ENCODE measurements around the gene RXRG. TPM values are rescaled to one million over a fixed set of nuclear protein-coding genes. Genes with fewer than 3 reads are reported as not detected.

The RXRG gene
- 1.5 TPM for polyA plus RNA-seq
- long read RNA-seq, donor 1, partial matches to known transcripts: 0 of 2 reads
- long read RNA-seq, donor 1, other reads (novel, unspliced or antisense): 0 of 2 reads
- long read RNA-seq, donor 2, partial matches to known transcripts: 0 of 1 reads
- long read RNA-seq, donor 2, other reads (novel, unspliced or antisense): 0 of 1 reads
- long read RNA-seq, donor 3: 0 reads
- long read RNA-seq, donor 4: 0 reads
- long read RNA-seq, donor 5, partial matches to known transcripts: 0 of 1 reads
- long read RNA-seq, donor 5, other reads (novel, unspliced or antisense): 0 of 1 reads
- long read RNA-seq, donor 6, partial matches to known transcripts: 0 of 1 reads
- long read RNA-seq, donor 6, other reads (novel, unspliced or antisense): 0 of 1 reads
- long read RNA-seq, donor 7: 0 reads
- long read RNA-seq, donor 8, partial matches to known transcripts: 0 of 2 reads
- long read RNA-seq, donor 8, other reads (novel, unspliced or antisense): 0 of 2 reads
- long read RNA-seq, donor 9: 0 reads
- long read RNA-seq, donor 10, partial matches to known transcripts: 0 of 1 reads
- long read RNA-seq, donor 10, other reads (novel, unspliced or antisense): 0 of 1 reads
- long read RNA-seq, donor 11: 0 reads

DNA sequence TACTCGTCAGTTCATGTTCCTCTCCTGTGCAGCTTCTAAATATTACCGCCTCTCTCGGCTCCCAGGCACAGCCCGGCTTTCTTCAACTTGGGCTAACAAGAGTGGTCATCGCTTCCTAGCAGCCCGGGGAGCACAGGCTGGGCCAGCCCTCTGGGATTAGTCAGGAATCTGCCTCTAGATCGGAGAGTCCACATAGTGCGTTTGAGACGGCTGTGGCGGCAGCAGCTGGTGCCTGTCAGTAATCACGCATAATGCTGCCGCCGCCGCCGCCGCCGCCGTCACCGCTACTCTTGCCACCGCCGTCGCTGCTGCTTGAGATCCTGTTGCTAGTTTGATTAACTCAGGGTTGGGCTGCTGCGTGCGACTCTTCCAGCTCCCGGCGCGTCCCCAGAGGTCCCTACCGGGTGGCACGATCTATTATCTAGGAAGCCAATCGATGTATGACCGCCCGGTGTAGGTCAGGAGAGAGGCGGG is at the start of gene RXRG:
TSS of gene RXRG (minus strand) at position 230 of the 474 bp plus-strand sequence. CDS start 233 bp downstream, outside the sequence.
- DNase-seq: peak in 1 of 2 donors; percentile 29

DNA sequence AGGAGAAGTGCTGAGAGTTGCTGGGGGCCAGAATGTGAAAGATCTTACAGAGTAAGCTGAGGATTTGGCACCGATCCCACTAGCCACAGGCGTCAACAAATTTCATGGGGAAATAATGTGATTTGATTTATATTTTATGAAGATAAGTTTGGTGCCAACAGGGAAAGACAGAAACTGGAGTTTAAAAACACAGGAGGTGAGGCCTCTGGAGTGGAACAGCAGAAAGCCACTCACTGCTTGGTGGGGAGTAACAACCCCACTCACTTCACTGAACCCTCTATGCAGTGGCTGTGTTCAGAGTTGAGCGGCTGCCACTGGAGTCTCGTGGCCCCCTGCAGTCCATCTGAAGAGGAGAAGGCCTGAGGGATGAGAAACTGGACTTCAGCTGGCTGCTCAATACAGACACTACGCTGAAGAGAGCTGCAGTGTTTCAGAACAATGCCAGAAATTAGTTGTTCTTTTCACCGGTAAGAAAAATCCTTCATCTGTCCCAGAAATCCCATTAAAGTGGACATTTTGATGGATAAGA is 48.0 kb upstream of the RXRG start:
- DNase-seq: no peak
- Histone ChIP-seq H3K9me3 (ENCODE audit: control insufficient read depth, low read depth, low read length) (no peaks in the 10 kb centered on the region), H3K4me1 (ENCODE audit: control insufficient read depth, insufficient read depth, low read length) (no peaks in the 10 kb centered on the region), H3K36me3 (ENCODE audit: control insufficient read depth, insufficient read depth, low read length) (no peaks in the 10 kb centered on the region), H3K27ac (ENCODE audit: low read length) (no peak overlapping the region), H3K27me3 (ENCODE audit: control insufficient read depth, insufficient read depth, low read length) (no peaks in the 10 kb centered on the region), H3K4me3 (ENCODE audit: low read length) (no peak overlapping the region)
- 100% methylated on average over 1 of the region's 6 CpGs for WGBS (ENCODE audit: insufficient coverage, low lambda C conversion rate)

More for the DNA sequence above, at the start of gene RXRG:
- H3K27ac ChIP-seq (ENCODE audit: low read length): no peak within 1 kb of the TSS
- H3K9me3 ChIP-seq (ENCODE audit: control insufficient read depth, low read depth, low read length): no peaks in the 10 kb centered on the region
- peak within 1 kb of the TSS; percentile 10 for H3K4me3 ChIP-seq (ENCODE audit: low read length)
- no peaks in the 10 kb centered on the region for H3K4me1 ChIP-seq (ENCODE audit: control insufficient read depth, insufficient read depth, low read length)
- no CpG with 5 or more reads among the region's 33 CpGs for WGBS (ENCODE audit: insufficient coverage, low lambda C conversion rate)
- no peaks in the 10 kb centered on the region for H3K36me3 ChIP-seq (ENCODE audit: control insufficient read depth, insufficient read depth, low read length)
- peaks cover 61% of the 10 kb centered on the region for H3K27me3 ChIP-seq (ENCODE audit: control insufficient read depth, insufficient read depth, low read length)

- H3K4me1 ChIP-seq (ENCODE audit: control insufficient read depth, insufficient read depth, low read length): no peaks in the 10 kb centered on the region
- H3K4me3 ChIP-seq (ENCODE audit: low read length): no peak overlapping the region
- DNase-seq: no peak
- no peak overlapping the region for H3K27ac ChIP-seq (ENCODE audit: low read length)
- H3K36me3 ChIP-seq (ENCODE audit: control insufficient read depth, insufficient read depth, low read length): no peaks in the 10 kb centered on the region
- 90% methylated on average over 2 of the region's 5 CpGs for WGBS (ENCODE audit: insufficient coverage, low lambda C conversion rate)
- H3K27me3 ChIP-seq (ENCODE audit: control insufficient read depth, insufficient read depth, low read length): no peaks in the 10 kb centered on the region
- H3K9me3 ChIP-seq (ENCODE audit: control insufficient read depth, low read depth, low read length): no peaks in the 10 kb centered on the region
Measured at GRCh38 chr1:165490175-165490574, 45.2 kb upstream of the RXRG start.

DNA sequence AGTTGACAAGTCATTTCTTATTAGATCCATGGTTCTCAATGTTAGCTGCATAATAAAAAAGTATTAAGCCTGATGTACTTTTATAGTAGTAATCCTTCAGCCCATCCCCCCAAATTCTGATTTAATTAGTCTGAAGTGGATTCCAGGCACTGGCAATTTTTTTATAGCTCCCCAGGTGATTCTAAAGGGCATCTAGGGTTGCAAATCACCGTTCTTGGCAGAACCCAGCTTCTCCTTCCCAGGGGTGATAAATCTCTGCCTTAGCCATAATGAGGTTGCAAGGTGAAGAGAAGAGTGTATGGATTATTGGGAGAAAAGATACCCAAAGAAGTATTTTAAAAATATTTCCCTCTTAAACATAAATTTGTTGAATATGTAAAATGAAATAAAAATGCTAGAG is 43.0 kb upstream of the RXRG start:
- no peak overlapping the region for H3K27ac ChIP-seq (ENCODE audit: low read length)
- H3K4me1 ChIP-seq (ENCODE audit: control insufficient read depth, insufficient read depth, low read length): no peaks in the 10 kb centered on the region
- no peaks in the 10 kb centered on the region for H3K36me3 ChIP-seq (ENCODE audit: control insufficient read depth, insufficient read depth, low read length)
- no peak overlapping the region for H3K4me3 ChIP-seq (ENCODE audit: low read length)
- H3K9me3 ChIP-seq (ENCODE audit: control insufficient read depth, low read depth, low read length): no peaks in the 10 kb centered on the region
- WGBS (ENCODE audit: insufficient coverage, low lambda C conversion rate): no CpG with 5 or more reads among the region's 1 CpG
- H3K27me3 ChIP-seq (ENCODE audit: control insufficient read depth, insufficient read depth, low read length): no peaks in the 10 kb centered on the region
- no peak for DNase-seq

DNA sequence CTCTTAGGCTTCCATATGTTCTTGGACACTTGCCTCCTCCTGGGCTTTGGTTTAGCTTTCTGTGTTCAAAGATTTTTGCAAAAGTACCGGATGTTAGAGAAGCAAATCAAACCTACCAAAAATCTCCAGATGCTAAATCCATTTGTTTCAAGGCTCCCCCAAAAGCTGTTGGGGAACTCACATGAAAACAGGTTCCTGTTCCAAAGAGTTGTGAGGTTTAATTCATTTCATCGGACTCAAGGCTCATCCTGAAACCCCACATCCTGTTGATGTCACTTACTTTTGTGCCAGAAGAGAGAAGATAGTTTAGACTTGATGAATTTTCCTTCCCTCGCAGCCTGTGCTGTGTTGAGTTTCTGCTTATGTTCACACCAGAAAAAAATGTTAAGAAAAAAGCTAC is 41.7 kb upstream of the RXRG start:
- Histone ChIP-seq H3K36me3 (ENCODE audit: control insufficient read depth, insufficient read depth, low read length) (no peaks in the 10 kb centered on the region), H3K9me3 (ENCODE audit: control insufficient read depth, low read depth, low read length) (no peaks in the 10 kb centered on the region), H3K27ac (ENCODE audit: low read length) (no peak overlapping the region), H3K27me3 (ENCODE audit: control insufficient read depth, insufficient read depth, low read length) (no peaks in the 10 kb centered on the region), H3K4me3 (ENCODE audit: low read length) (no peak overlapping the region), H3K4me1 (ENCODE audit: control insufficient read depth, insufficient read depth, low read length) (no peaks in the 10 kb centered on the region)
- WGBS (ENCODE audit: insufficient coverage, low lambda C conversion rate): no CpG with 5 or more reads among the region's 3 CpGs
- DNase-seq: peak in 1 of 2 donors; percentile 12

- WGBS (ENCODE audit: insufficient coverage, low lambda C conversion rate): no CpG with 5 or more reads among the region's 5 CpGs
Measured at GRCh38 chr1:165485716-165486115, 40.8 kb upstream of the RXRG start.

DNA sequence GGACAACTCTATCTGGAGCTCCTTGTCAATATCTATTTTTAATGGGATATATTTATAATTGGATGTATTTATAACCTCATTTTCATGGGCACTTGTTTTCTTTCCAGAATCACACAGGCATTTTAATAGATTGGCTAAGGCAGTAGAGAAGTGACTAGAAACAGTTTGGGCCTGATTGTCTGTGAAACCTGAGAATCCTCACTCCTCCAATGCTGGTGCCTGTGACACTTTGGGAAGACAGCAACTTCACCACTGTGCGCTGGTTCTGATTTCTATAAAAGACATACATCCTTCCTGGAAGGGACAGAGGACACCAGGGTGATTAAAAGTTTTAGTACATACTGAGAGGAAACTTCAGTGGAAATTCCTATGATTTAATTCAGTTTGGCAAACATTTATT is 39.6 kb upstream of the RXRG start:
- Histone ChIP-seq H3K27me3 (ENCODE audit: control insufficient read depth, insufficient read depth, low read length) (no peaks in the 10 kb centered on the region), H3K4me1 (ENCODE audit: control insufficient read depth, insufficient read depth, low read length) (no peaks in the 10 kb centered on the region), H3K27ac (ENCODE audit: low read length) (no peak overlapping the region), H3K4me3 (ENCODE audit: low read length) (no peak overlapping the region), H3K9me3 (ENCODE audit: control insufficient read depth, low read depth, low read length) (no peaks in the 10 kb centered on the region), H3K36me3 (ENCODE audit: control insufficient read depth, insufficient read depth, low read length) (no peaks in the 10 kb centered on the region)
- DNase-seq: no peak
- no CpG with 5 or more reads among the region's 1 CpG for WGBS (ENCODE audit: insufficient coverage, low lambda C conversion rate)

More at GRCh38 chr1:165485716-165486115, 40.8 kb upstream of the RXRG start:
- Histone ChIP-seq H3K9me3 (ENCODE audit: control insufficient read depth, low read depth, low read length) (no peaks in the 10 kb centered on the region), H3K4me1 (ENCODE audit: control insufficient read depth, insufficient read depth, low read length) (no peaks in the 10 kb centered on the region), H3K27ac (ENCODE audit: low read length) (no peak overlapping the region), H3K36me3 (ENCODE audit: control insufficient read depth, insufficient read depth, low read length) (no peaks in the 10 kb centered on the region), H3K27me3 (ENCODE audit: control insufficient read depth, insufficient read depth, low read length) (no peaks in the 10 kb centered on the region), H3K4me3 (ENCODE audit: low read length) (no peak overlapping the region)
- no peak for DNase-seq

DNA sequence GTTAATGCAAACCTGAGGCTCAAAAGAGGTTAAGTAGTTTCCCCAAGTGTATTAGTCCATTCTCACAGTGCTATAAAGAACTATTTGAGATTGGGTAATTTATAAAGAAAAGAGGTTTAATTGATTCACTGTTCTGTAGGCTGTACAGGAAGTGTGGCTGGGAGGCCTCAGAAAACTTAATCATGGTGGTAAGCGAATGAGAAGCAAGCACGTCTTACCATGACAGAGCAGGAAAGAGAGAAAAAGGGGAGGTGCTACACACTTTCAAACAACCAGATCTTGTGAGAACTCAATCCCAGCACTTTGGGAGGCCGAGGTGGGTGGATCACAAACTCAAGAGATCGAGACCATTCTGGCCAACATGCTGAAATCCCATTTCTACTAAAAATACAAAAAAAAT is 38.5 kb upstream of the RXRG start:
- Histone ChIP-seq H3K27me3 (ENCODE audit: control insufficient read depth, insufficient read depth, low read length) (no peaks in the 10 kb centered on the region), H3K27ac (ENCODE audit: low read length) (no peak overlapping the region), H3K4me1 (ENCODE audit: control insufficient read depth, insufficient read depth, low read length) (no peaks in the 10 kb centered on the region), H3K36me3 (ENCODE audit: control insufficient read depth, insufficient read depth, low read length) (no peaks in the 10 kb centered on the region), H3K4me3 (ENCODE audit: low read length) (no peak overlapping the region), H3K9me3 (ENCODE audit: control insufficient read depth, low read depth, low read length) (no peaks in the 10 kb centered on the region)
- no peak for DNase-seq
- WGBS (ENCODE audit: insufficient coverage, low lambda C conversion rate): no CpG with 5 or more reads among the region's 4 CpGs

DNA sequence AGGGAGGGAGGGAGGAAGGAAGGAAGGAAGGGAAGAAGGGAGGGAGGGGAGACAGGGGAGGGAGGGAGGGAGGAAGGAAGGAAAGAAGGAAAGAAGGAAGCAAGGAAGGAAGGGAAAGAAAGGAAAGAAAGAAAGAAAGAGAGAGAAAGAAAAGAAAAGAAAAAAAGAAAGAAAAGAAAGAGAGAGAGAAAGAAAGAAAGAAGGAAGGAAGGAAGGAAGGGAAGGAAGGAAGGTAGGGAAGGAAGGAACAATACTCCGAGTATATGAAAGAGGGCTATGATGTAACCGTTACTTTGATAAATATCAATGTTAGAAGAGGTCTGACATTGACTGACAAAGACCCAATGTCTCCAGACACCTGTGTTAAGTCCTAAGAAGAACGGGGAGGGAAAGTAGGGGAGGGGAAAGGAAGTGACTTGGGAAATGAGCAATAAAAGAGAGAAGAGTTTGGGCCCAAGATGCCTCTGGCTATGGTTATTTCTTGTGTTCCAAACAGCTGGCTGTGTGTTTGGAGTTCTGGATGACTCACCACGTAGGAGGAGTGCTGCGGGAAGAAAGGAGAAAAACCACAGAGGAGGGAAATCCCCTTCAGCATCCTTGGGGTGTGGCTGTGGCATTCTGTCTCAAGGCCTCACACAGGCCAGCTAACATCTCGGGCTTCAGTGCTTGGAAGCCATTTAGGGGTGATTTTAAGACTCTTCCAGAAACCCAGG is 37.0 kb upstream of the RXRG start:
- Histone ChIP-seq H3K4me3 (ENCODE audit: low read length) (no peak overlapping the region), H3K9me3 (ENCODE audit: control insufficient read depth, low read depth, low read length) (no peaks in the 10 kb centered on the region), H3K4me1 (ENCODE audit: control insufficient read depth, insufficient read depth, low read length) (no peaks in the 10 kb centered on the region), H3K36me3 (ENCODE audit: control insufficient read depth, insufficient read depth, low read length) (no peaks in the 10 kb centered on the region), H3K27ac (ENCODE audit: low read length) (no peak overlapping the region), H3K27me3 (ENCODE audit: control insufficient read depth, insufficient read depth, low read length) (no peaks in the 10 kb centered on the region)
- WGBS (ENCODE audit: insufficient coverage, low lambda C conversion rate): 62% methylated on average over 3 of the region's 6 CpGs
- DNase-seq: peak; percentile 34 to 35

- no peaks in the 10 kb centered on the region for H3K9me3 ChIP-seq (ENCODE audit: control insufficient read depth, low read depth, low read length)
- H3K4me3 ChIP-seq (ENCODE audit: low read length): no peak overlapping the region
- no peaks in the 10 kb centered on the region for H3K36me3 ChIP-seq (ENCODE audit: control insufficient read depth, insufficient read depth, low read length)
- no CpG with 5 or more reads among the region's 1 CpG for WGBS (ENCODE audit: insufficient coverage, low lambda C conversion rate)
- DNase-seq: peak in 1 of 2 donors; percentile 11
- H3K27ac ChIP-seq (ENCODE audit: low read length): no peak overlapping the region
- no peaks in the 10 kb centered on the region for H3K27me3 ChIP-seq (ENCODE audit: control insufficient read depth, insufficient read depth, low read length)
- no peaks in the 10 kb centered on the region for H3K4me1 ChIP-seq (ENCODE audit: control insufficient read depth, insufficient read depth, low read length)
Measured at GRCh38 chr1:165476776-165477175, 31.9 kb upstream of the RXRG start.

Data from large intestine (tissue), 12 donors.